Measurements from ENCODE around the gene FBXO21.

DNA sequence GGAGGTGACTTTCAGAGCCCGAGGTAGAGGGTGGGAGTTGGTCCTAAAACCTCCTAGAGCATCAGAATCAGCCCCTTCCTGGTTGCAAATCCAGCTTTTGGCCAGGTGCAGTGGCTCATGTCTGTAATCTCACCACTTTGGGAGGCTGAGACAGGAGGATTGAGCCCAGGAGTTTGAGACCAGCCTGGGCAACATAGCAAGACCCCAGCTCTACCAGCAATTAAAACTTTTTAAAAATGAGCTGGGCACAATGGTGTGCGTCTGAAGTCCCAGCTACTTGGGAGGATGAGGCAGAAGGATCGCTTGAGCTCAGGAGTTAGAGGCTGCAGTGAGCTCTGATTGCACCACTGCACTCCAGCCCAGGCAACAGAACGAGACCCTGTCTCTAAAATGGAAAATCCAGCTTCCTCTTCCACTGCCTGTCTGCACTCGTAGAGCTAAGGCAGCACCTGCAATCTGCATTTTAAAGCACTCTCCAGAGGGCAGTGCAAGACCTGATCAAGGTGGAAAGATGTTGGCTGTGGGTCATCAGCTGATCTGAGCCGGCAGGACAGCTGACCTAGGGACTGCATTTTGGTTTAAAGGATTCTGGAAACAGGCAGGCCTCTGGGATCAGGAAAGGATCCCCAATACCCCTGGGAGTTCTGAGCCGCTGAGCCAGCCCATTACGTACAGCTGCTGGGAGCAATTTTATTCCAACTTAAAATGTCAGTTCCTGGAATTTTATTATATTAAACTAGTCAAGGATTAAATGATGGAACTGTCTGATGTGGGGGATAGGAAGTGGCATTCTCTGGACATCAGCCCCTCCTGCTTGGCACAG, 89.2 kb downstream of the FBXO21 start:
- TF ChIP-seq, protein P1, sequence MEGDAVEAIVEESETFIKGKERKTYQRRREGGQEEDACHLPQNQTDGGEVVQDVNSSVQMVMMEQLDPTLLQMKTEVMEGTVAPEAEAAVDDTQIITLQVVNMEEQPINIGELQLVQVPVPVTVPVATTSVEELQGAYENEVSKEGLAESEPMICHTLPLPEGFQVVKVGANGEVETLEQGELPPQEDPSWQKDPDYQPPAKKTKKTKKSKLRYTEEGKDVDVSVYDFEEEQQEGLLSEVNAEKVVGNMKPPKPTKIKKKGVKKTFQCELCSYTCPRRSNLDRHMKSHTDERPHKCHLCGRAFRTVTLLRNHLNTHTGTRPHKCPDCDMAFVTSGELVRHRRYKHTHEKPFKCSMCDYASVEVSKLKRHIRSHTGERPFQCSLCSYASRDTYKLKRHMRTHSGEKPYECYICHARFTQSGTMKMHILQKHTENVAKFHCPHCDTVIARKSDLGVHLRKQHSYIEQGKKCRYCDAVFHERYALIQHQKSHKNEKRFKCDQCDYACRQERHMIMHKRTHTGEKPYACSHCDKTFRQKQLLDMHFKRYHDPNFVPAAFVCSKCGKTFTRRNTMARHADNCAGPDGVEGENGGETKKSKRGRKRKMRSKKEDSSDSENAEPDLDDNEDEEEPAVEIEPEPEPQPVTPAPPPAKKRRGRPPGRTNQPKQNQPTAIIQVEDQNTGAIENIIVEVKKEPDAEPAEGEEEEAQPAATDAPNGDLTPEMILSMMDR (conservative IDR thresholded peaks at IDR 0.05; ENCODE audit: low read length), result no peak
- no peak for TF ChIP-seq EZH2phosphoT487 (IDR thresholded peaks at IDR 0.05; ENCODE audit: borderline replicate concordance, low read depth, low read length)

Measured in OCI-LY7 (cell line).